ENCODE data around the gene TIMM10B. TPM values are rescaled to one million over a fixed set of nuclear protein-coding genes. Genes with fewer than 3 reads are reported as not detected.
"Not testable (repeated sequence)": the region's sequence is repeated elsewhere in the genome, so short reads cannot be mapped to it uniquely, and the experiment has no call there.

The TIMM10B gene
- total RNA-seq, 1 donor from 2014 or later, result 34.6 TPM

DNA sequence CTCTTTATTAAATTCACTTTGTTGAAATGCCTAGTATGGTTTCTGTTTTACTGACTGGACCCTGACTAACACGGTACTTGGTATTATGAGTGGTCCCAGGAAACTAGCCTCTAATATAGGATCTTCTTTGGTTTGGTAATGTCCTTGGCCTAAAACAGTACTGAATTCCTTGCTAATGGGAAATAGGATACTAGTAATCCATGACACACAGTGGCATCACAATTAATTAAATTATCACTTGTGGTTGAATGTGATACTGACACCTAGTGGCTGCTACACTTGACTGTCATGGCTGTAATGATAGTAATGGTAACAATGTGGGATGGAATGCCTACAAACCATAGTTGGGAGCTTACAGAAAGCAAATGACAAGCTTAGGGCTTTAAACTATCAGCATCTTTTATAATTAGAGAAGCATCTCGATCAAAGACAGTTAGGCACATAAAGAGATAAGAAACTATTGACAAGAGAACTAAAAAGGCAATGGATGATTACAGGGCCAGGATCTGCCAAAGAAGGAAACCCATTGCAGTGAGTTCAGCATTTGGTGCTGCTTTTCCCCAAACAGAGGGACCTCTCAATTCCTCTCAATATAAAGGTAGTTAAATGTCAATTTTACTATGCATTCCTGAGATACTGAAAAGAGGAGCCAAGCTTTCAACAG lies 24.4 kb downstream of the TIMM10B start:
- TF ChIP-seq, protein P1, sequence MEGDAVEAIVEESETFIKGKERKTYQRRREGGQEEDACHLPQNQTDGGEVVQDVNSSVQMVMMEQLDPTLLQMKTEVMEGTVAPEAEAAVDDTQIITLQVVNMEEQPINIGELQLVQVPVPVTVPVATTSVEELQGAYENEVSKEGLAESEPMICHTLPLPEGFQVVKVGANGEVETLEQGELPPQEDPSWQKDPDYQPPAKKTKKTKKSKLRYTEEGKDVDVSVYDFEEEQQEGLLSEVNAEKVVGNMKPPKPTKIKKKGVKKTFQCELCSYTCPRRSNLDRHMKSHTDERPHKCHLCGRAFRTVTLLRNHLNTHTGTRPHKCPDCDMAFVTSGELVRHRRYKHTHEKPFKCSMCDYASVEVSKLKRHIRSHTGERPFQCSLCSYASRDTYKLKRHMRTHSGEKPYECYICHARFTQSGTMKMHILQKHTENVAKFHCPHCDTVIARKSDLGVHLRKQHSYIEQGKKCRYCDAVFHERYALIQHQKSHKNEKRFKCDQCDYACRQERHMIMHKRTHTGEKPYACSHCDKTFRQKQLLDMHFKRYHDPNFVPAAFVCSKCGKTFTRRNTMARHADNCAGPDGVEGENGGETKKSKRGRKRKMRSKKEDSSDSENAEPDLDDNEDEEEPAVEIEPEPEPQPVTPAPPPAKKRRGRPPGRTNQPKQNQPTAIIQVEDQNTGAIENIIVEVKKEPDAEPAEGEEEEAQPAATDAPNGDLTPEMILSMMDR (IDR thresholded peaks at IDR 0.05), result peak; percentile 70
- intact Hi-C loops (cut with DNase I), result no loop called here
- peaks cover 30% of the 10 kb centered on the region for H3K36me3 ChIP-seq
- DNase-seq (no peak), ATAC-seq (peak; percentile 56 to 71)
- no peaks in the 10 kb centered on the region for H3K27me3 ChIP-seq (ENCODE audit: low read depth)
- H3K27ac ChIP-seq, result no peak overlapping the region
- H3K4me1 ChIP-seq, result no peaks in the 10 kb centered on the region
- H3K4me3 ChIP-seq, result no peak overlapping the region
- H3K9me3 ChIP-seq, result no peaks in the 10 kb centered on the region

DNA sequence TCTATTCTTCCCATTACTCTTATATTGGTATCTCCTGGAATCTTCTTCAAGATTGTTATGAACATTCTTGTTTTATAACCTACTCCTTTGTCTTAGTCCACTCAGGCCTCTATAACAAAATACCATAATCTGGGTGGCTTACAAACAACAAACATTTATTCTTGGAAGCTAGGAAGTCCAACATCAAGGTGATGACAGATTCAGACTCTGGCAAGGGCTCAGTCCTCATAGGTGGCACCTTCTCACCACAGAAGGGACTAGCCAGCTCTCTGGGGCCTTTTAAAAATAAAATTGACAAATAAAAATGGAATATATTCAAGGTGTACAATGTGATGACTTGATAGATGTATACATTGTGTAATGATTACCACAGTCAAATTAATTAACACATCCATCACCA lies 35.6 kb downstream of the TIMM10B start:
- H3K27me3 ChIP-seq (ENCODE audit: low read depth), result no peaks in the 10 kb centered on the region
- H3K9me3 ChIP-seq, result no peaks in the 10 kb centered on the region
- no peaks in the 10 kb centered on the region for H3K4me1 ChIP-seq
- intact Hi-C loops (cut with DNase I), result no loop called here
- H3K4me3 ChIP-seq, result no peak overlapping the region
- TF ChIP-seq, protein P1 (IDR thresholded peaks at IDR 0.05), result no peak
- DNase-seq, result no peak
- H3K36me3 ChIP-seq, result peaks cover 37% of the 10 kb centered on the region
- no peak for ATAC-seq
- no peak overlapping the region for H3K27ac ChIP-seq

DNA sequence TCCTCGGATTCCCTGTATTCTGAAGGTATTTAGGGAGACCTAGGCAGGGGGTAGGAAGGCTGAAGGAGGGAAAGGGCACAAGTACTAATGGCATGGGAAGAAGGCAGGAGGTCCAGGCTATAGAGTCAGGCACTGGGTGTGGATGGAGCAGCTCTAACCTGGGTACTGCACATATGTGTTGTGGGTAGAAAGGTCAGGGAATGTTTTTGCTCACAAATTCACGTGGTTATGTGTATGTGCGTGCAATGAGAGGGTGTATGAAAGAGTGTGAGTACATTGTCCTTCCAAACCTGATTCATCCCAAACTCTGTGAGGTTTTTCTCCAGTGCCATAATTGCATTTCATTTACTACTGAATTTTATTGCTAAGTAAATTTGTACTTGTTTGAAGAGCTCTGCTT lies 39.0 kb downstream of the TIMM10B start:
- no peak overlapping the region for H3K4me3 ChIP-seq
- no peaks in the 10 kb centered on the region for H3K4me1 ChIP-seq
- ATAC-seq (no peak), DNase-seq (no peak)
- H3K36me3 ChIP-seq, result peaks cover 36% of the 10 kb centered on the region
- intact Hi-C loops (cut with DNase I), result no loop called here
- H3K27me3 ChIP-seq (ENCODE audit: low read depth), result no peaks in the 10 kb centered on the region
- no peak overlapping the region for H3K27ac ChIP-seq
- TF ChIP-seq, protein P1 (IDR thresholded peaks at IDR 0.05), result no peak
- H3K9me3 ChIP-seq, result no peaks in the 10 kb centered on the region

DNA sequence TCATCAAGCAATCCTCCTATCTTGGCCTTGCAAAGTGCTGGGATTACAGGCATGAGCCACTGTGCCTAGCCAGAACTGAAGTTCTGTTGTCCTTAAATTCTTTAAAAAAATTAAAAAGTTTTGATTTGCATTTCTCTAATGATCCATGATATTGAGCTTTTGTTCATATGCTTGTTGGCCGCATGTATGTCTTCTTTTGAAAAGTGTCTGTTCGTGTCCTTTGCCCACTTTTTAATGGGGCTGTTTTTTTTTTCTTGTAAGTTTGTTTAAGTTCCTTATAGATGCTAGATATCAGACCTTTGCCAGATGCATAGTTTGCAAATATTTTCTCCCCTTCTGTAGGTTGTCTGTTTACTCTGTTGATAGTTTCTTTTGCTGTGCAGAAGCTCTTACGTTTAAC lies 40.6 kb downstream of the TIMM10B start:
- H3K4me1 ChIP-seq; H3K27ac ChIP-seq; H3K27me3 ChIP-seq (ENCODE audit: low read depth); ATAC-seq; H3K4me3 ChIP-seq; DNase-seq; H3K9me3 ChIP-seq; intact Hi-C loops (cut with DNase I): not testable (repeated sequence)
- H3K36me3 ChIP-seq, result peaks cover 31% of the 10 kb centered on the region

DNA sequence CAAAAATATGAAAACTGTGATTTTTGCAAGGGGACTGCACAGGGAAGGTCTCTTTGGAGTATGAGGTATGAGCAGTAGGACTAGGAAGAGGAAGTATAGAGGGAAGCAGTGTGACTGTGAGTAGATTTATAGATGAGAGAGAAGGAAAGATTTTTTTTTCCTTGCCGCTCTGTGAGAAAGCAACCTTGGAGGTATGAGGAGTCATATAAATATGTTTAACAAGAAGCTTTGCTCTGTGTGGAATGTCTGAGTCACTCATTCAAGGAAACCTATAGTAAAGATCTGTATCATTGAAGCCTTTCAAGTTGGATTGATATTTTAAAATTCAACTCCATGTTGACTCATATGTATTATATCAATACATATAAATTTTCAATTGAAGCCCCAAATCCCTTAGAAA lies 42.0 kb downstream of the TIMM10B start:
- no peak overlapping the region for H3K4me3 ChIP-seq
- TF ChIP-seq, protein P1 (IDR thresholded peaks at IDR 0.05), result no peak
- no peaks in the 10 kb centered on the region for H3K4me1 ChIP-seq
- H3K9me3 ChIP-seq, result no peaks in the 10 kb centered on the region
- no peak overlapping the region for H3K27ac ChIP-seq
- H3K36me3 ChIP-seq, result peaks cover 21% of the 10 kb centered on the region
- intact Hi-C loops (cut with DNase I), result no loop called here
- no peaks in the 10 kb centered on the region for H3K27me3 ChIP-seq (ENCODE audit: low read depth)
- DNase-seq, result no peak
- no peak for ATAC-seq

DNA sequence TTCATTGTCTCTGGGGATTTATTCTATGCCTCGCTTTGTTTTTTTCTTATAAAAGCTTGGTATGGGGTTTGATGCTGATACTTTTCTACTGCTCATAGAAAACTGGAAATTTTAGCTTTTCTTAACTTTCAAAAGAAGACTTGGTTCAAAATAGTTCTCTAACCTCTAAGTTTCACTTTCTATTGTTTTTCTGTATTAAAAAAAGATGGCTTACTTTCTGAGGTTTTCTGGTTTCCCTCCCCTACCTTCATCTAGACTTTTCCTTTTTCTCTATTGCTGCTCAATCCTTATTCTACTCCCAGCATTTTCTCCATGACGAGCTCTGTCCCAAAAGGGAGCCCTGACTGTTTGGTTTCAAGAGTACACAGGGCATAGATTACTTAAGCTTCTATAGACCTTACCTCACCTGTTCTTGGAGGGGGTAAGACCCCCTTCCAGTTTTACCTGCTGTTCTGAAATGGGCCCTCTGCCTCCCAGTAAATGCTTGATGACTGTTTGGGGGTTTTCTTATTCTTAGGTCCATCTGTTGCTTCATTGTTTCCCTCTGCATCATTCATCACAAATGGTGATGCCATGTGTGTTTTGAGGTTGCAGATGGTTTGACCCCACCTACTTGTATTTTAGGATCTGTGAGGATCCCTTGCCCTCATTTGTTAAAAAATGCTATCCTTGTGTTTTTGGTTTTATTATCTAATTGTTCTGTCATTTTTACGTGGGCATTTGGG lies 45.3 kb downstream of the TIMM10B start:
- intact Hi-C loops (cut with DNase I), result no loop called here
- TF ChIP-seq, protein P1 (IDR thresholded peaks at IDR 0.05), result no peak
- Histone ChIP-seq H3K4me3 (no peak overlapping the region), H3K9me3 (no peaks in the 10 kb centered on the region), H3K4me1 (no peaks in the 10 kb centered on the region), H3K36me3 (peaks cover 12% of the 10 kb centered on the region), H3K27ac (no peak overlapping the region), H3K27me3 (ENCODE audit: low read depth) (no peaks in the 10 kb centered on the region)
- DNase-seq (no peak), ATAC-seq (no peak)
